GM10248 (cell line): Measurements from ENCODE around the gene ELOVL4.

ENCODE experiments used
- CTCF ChIA-PET: fragments of 300-600 bp; sonication (Branson Sonifier 250); formaldehyde crosslinking; extraction: SDS; loops from one replicate; lab custom pipeline; 2021; ENCODE audit warnings: antibody characterized with exemption; lab: Yijun Ruan, JAX
- POLR2A ChIA-PET: fragments of 350-650 bp; sonication (Branson Sonifier 250); formaldehyde crosslinking; extraction: SDS; loops from one replicate; lab custom pipeline; 2020; ENCODE audit warnings: antibody characterized with exemption; lab: Yijun Ruan, JAX
- DNase-seq: peaks from one replicate; pipeline ENCODE4 v3.0.0; 2012; ENCODE audit errors: extremely low spot score
- TF ChIP-seq, protein P1 (sequence below): IDR thresholded peaks from 2 replicates; pipeline ENCODE4 v1.5.1; 2012; ENCODE audit warnings: mild to moderate bottlenecking, low read depth; ENCODE audit errors: extremely low read depth, missing control alignments, control extremely low read depth

The ELOVL4 gene

DNA sequence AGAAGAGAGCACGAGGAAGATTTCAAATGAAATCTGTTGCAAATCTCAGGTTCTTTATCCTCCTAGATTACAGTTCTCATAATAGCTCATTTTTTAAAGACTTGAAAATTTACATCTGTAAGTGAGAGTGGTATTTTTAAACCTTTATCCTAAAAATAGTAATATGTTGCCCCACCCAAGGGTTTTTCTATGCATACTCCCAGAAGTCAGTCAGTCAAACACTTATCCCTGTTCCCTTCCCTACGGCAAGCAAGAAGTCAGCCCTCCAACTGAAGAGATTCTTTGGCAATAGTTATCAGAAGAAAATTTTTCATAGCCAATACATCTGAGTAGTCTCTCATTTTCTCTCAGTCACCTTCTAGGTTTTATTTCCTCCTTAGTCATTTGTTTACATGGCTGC is 24.1 kb downstream of the ELOVL4 start:
- no peak for DNase-seq
- ChIA-PET POLR2A (no interaction called here), CTCF (interaction anchor here (1.0 kb wide), 1 partner anchor 9 kb away, joined by 3 read pairs; no protein-coding TSS in a partner anchor)
- TF ChIP-seq, protein P1, sequence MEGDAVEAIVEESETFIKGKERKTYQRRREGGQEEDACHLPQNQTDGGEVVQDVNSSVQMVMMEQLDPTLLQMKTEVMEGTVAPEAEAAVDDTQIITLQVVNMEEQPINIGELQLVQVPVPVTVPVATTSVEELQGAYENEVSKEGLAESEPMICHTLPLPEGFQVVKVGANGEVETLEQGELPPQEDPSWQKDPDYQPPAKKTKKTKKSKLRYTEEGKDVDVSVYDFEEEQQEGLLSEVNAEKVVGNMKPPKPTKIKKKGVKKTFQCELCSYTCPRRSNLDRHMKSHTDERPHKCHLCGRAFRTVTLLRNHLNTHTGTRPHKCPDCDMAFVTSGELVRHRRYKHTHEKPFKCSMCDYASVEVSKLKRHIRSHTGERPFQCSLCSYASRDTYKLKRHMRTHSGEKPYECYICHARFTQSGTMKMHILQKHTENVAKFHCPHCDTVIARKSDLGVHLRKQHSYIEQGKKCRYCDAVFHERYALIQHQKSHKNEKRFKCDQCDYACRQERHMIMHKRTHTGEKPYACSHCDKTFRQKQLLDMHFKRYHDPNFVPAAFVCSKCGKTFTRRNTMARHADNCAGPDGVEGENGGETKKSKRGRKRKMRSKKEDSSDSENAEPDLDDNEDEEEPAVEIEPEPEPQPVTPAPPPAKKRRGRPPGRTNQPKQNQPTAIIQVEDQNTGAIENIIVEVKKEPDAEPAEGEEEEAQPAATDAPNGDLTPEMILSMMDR: no peak

DNA sequence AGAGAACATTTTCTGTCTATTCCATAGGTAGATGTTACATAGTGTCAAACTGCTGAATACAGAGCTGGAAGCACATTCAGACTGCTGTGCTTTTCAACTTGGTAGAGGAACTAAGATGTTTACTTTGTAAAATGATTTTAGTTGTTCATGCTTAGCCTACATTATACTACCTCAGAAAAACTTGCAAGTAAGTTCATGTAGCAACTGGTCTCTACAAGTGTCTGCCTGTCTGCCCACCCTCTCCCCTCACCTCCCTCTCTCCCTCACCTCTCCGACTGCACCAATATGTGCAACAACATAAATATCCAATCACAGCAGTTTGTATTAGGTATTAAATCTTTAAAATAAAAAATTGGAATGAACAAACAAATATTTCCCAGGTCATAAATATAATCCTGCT is 25.3 kb downstream of the ELOVL4 start:
- TF ChIP-seq, protein P1: no peak
- CTCF ChIA-PET: no interaction called here
- POLR2A ChIA-PET: no interaction called here
- DNase-seq: no peak

DNA sequence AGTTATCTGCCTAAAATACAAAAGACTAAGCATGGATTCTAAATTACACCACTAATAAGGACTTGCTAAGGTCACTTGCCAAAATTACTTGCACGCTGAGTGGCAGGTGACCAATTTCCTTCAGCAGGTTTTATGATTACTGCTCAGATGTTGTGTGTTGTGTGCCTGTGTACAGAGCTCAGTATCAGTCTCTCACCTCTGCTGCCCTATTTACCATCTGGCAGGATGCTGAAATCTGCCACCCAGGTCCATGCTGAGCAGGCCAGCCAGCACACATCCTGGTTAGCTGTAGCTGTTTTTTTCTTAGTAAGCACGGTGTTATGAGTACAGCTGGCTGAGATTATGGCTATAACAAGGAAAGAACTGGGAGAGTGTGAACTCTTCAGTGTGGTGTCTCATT is 34.0 kb downstream of the ELOVL4 start:
- no peak for DNase-seq
- TF ChIP-seq, protein P1: no peak
- POLR2A ChIA-PET: no interaction called here
- CTCF ChIA-PET: interaction anchor here (1.2 to 3.4 kb wide), 2 partner anchors 9 to 15 kb away, joined by 3 to 13 read pairs; no protein-coding TSS in a partner anchor

DNA sequence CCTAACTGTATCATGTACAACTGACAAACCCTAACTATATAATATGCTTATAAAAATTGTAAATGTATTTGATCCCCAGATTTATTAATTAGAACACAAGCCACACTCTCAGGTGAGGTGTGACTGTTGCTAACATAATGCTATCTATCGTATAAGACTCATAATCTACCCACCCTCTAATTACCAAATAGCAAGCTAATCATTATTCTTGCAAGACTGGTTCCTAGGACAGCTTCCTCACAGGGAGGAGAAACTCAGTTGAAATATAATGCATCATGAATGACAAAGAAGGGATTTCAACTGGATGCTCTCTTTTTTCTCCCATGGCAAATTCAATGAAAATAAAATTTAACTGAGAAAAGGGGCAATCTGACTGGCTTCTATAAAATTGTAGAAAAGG is 35.4 kb downstream of the ELOVL4 start:
- CTCF ChIA-PET: interaction anchor here (1.0 to 3.4 kb wide), 2 partner anchors 8 to 13 kb away, joined by 3 to 13 read pairs; no protein-coding TSS in a partner anchor
- POLR2A ChIA-PET: no interaction called here

DNA sequence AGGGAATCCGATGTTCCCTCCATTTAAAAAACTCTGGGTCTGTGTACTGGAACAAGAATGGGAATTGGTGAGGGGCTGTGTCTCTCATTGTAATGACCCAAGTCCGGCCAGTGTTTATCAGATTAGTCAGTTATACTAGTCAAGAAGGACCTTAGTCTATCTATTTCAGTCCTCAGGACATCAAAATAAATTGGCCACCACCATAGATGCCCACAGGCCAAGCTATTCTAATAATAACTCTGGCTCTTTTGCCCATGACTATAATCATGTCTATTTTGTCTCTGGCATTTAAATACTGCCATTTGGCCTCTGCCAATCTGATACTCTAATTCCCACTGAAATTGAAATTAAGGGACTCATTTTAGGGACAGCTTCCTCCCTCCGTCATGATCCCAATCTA is 37.8 kb downstream of the ELOVL4 start:
- CTCF ChIA-PET: interaction anchor here (1.3 kb wide), 1 partner anchor 40 kb away, joined by 3 read pairs; no protein-coding TSS in a partner anchor
- no peak for DNase-seq
- TF ChIP-seq, protein P1: no peak
- POLR2A ChIA-PET: no interaction called here

More for the DNA sequence above, 35.4 kb downstream of the ELOVL4 start:
- TF ChIP-seq, protein P1: no peak
- DNase-seq: no peak

DNA sequence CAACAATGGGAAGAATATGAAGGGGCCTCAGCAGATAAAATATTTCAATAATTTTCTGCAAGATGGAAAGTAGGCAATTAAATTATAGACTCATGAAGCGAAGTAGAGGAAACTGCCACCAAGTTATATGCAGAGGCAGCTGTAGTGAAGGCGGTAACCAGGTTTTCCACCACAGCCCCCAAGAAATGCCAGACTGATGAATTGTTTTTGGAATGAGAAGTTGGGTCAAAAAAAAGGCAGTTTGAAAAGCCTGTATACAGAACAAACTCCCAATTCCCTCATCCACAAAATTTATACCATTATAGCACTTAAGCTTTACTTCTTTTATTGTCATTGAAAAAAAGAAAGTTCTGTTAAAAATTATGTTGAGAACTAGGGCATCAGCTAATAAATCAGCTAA is 45.3 kb downstream of the ELOVL4 start:
- TF ChIP-seq, protein P1: no peak
- DNase-seq: no peak
- ChIA-PET CTCF (interaction anchor here (1.5 to 2.2 kb wide), 2 partner anchors 31 to 34 kb away, joined by 4 to 8 read pairs; no protein-coding TSS in a partner anchor), POLR2A (no interaction called here)
